Right atrium auricular region (tissue), 2 donors: Measurements from ENCODE around the gene UTP18. TPM values are rescaled to one million over a fixed set of nuclear protein-coding genes. Genes with fewer than 3 reads are reported as not detected.
"Not testable (repeated sequence)": the region's sequence is repeated elsewhere in the genome, so short reads cannot be mapped to it uniquely, and the experiment has no call there.

ENCODE experiments used
- DNase-seq: peaks from one replicate; pipeline ENCODE4 v3.0.0-alpha.2; 2019; ENCODE audit warnings: low spot score
- H3K27ac ChIP-seq, 2 donors: fragments of 200-600 bp; sonication (generic); 1 replicate in 1 of 2; 2 replicates in 1 of 2; pipeline ENCODE4 v1.5.1; 2016 to 2019
- H3K27me3 ChIP-seq, 2 donors: fragments of 200-600 bp; sonication (generic); one replicate each; pipeline versions ENCODE4 v1.5.1 to v1.6.0; 2017 to 2019
- H3K36me3 ChIP-seq: fragments of 200-600 bp; sonication (generic); one replicate; pipeline ENCODE4 v1.5.1; 2016
- H3K4me1 ChIP-seq, 2 donors: fragments of 200-600 bp; sonication (generic); one replicate each; pipeline versions ENCODE4 v1.5.1 to v1.6.0; 2017 to 2019
- H3K4me3 ChIP-seq, 2 donors: fragments of 200-600 bp; sonication (generic); 1 replicate in 1 of 2; 2 replicates in 1 of 2; pipeline ENCODE4 v1.5.1; 2017 to 2019; ENCODE audit warnings: mild to moderate bottlenecking in 1 of 2, moderate library complexity in 1 of 2
- H3K9me3 ChIP-seq, 2 donors: fragments of 200-600 bp; sonication (generic); one replicate each; pipeline ENCODE4 v1.5.1; 2019
- total RNA-seq, 2 donors: library from RNA; depleted of rRNA; stranded (reverse); fragments of >200 nt; gene quantifications; one replicate each; pipeline ENCODE4 v1.1.0, GENCODE V29; 2016
- TF ChIP-seq, protein P1 (sequence below), 2 donors: fragments of 200-600 bp; sonication (generic); IDR thresholded peaks; one replicate each; pipeline ENCODE4 v1.5.1; 2019; ENCODE audit warnings: antibody characterized with exemption in 2 of 2

UTP18 gene
- total RNA-seq, 2 donors from 2014 or later: 5.2 to 15.1 TPM

DNA sequence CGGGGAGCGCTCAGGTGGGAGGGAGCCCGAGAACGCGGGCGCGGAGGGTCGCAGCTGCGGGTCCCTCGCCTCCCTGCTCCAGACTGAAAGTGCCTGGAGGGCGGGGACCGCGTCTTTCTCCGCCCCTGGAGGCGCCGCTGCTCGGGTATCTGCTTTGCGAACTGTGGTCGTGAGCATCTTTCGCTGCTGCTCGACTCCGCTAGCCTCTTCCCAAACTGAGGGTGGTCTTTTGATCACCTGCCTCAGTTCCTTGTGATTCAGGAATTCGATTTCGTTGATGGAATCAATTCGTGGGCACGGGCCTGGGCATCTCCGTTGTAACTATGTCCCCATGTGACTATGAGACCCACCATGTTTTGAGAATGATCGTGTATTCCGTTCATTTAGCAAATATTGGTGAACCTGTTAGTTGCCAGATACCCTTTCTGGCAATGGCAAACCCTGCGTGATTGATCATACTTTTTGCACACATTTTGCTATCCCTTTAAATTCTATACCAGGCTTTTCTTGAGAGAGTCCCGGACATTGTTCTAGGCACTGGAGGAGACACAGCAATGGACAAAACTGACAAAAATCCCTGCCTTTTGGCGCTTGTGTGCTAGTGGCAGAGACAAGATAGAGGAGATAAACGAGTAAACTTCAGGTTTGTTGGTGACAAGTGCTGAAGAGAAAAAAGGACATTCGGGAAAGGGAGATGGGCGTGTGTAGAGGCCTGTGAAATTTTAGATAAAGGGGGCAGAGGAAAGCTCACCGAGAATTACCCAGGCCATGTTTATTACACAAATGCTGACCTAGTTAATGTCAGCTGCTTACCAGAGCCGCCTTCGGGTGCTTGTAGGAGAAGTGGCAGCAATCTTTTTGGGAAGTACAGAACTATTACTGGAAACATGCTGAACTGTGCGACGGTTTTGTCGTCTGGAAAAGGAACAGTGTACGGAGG lies 948 bp downstream of the UTP18 start:
- Histone ChIP-seq H3K9me3 (no peaks in the 10 kb centered on the region), H3K4me1 (peaks cover 0 to 47% of the 10 kb centered on the region in 2 donors), H3K27ac (peak overlapping the region; percentile 97 to 98), H3K27me3 (no peaks in the 10 kb centered on the region), H3K36me3 (peaks cover 18% of the 10 kb centered on the region), H3K4me3 (peak overlapping the region; percentile 79 to 97)
- TF ChIP-seq, protein P1, sequence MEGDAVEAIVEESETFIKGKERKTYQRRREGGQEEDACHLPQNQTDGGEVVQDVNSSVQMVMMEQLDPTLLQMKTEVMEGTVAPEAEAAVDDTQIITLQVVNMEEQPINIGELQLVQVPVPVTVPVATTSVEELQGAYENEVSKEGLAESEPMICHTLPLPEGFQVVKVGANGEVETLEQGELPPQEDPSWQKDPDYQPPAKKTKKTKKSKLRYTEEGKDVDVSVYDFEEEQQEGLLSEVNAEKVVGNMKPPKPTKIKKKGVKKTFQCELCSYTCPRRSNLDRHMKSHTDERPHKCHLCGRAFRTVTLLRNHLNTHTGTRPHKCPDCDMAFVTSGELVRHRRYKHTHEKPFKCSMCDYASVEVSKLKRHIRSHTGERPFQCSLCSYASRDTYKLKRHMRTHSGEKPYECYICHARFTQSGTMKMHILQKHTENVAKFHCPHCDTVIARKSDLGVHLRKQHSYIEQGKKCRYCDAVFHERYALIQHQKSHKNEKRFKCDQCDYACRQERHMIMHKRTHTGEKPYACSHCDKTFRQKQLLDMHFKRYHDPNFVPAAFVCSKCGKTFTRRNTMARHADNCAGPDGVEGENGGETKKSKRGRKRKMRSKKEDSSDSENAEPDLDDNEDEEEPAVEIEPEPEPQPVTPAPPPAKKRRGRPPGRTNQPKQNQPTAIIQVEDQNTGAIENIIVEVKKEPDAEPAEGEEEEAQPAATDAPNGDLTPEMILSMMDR (IDR thresholded peaks at IDR 0.05): no peak
- DNase-seq: no peak

DNA sequence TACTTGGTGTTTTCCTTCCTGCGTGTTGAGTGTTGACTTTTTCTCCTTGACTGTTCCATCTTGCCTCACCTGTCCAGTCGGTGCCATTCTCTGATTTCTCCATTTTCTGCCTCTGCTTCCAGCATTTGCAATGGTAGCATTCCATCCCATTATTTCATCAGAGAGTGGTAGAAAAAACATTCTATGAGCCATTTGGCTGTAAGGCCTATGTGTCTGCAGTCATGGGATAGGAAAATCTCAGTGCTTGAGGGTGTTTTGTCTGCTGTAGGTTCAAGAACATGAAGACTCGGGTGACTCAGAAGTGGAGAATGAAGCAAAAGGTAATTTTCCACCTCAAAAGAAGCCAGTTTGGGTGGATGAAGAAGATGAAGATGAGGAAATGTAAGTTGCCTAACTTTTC lies 2.7 kb downstream of the UTP18 start:
- no peak overlapping the region for H3K27ac ChIP-seq

DNA sequence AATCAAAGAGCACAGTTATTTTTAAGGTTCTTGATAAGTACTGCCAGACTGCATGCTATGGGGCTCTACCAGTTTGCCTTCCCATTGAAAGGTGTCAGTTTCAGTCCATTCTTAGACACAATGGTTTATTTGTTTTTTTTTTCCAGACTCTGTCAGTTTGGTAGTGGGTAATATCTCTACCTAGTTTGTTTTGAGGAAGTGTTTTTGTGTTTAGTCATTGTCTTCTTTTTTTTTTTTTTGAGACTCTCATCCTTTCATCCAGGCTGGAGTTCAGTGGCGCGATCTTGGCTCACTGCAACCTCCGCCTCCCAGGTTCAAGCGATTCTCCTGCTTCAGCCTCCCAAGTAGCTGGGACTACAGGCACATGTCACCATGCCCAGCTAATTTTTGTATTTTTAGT lies 4.1 kb downstream of the UTP18 start:
- H3K4me1 ChIP-seq: peaks cover 0 to 16% of the 10 kb centered on the region in 2 donors
- not testable (repeated sequence) for DNase-seq

More for the DNA sequence above, 2.7 kb downstream of the UTP18 start:
- peaks cover 28% of the 10 kb centered on the region for H3K36me3 ChIP-seq
- H3K9me3 ChIP-seq: no peaks in the 10 kb centered on the region
- TF ChIP-seq, protein P1 (IDR thresholded peaks at IDR 0.05): no peak
- no peaks in the 10 kb centered on the region for H3K27me3 ChIP-seq
- H3K4me3 ChIP-seq: no peak overlapping the region
- H3K4me1 ChIP-seq: peaks cover 0 to 30% of the 10 kb centered on the region in 2 donors
- DNase-seq: no peak

DNA sequence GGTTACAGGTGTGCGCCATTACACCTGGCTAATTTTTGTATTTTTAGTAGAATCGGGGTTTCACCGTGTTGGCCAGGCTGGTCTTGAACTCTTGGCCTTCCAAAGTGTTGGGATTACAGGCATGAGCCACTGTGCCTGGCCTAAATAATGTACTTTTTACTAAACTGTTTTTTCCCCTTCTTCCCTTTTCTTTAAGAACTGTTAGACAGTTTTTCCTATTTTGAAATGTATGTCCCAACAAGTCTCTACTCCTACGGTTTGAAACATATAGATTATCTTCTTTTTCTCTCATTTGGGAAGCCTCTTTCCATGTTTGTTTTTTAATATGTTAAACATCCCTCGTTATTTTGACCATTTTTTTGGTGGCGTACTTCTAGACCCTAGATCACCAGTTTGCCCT lies 9.6 kb downstream of the UTP18 start:
- H3K27me3 ChIP-seq: no peaks in the 10 kb centered on the region
- no peak for DNase-seq
- no peak overlapping the region for H3K4me3 ChIP-seq
- H3K9me3 ChIP-seq: no peaks in the 10 kb centered on the region
- peaks cover 0 to 9% of the 10 kb centered on the region in 2 donors for H3K4me1 ChIP-seq
- peaks cover 44% of the 10 kb centered on the region for H3K36me3 ChIP-seq
- TF ChIP-seq, protein P1 (IDR thresholded peaks at IDR 0.05): no peak
- no peak overlapping the region for H3K27ac ChIP-seq

More for the DNA sequence above, 4.1 kb downstream of the UTP18 start:
- H3K27me3 ChIP-seq, H3K9me3 ChIP-seq, H3K27ac ChIP-seq, H3K4me3 ChIP-seq: not testable (repeated sequence)
- H3K36me3 ChIP-seq: peaks cover 39% of the 10 kb centered on the region

DNA sequence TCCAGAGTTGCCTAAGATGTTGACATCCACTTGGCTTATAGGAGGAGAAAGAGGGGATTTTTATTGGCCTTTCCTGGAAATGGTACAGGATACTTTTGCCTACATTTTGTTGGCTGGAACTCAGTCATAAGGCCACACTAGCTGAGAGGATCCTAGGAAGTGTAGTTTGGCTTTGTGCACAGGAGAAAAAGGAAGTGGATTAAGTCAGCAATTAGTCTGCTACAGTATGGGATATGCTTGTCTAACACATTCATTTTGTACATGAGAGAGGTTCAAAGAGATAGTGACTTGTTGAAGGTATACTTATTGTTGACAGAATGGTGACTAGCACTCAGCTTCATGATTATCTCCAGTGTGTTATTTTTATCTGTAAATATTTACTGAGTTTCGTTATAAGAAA lies 10.3 kb downstream of the UTP18 start:
- Histone ChIP-seq H3K4me3 (no peak overlapping the region), H3K4me1 (peaks cover 0 to 9% of the 10 kb centered on the region in 2 donors), H3K36me3 (peaks cover 46% of the 10 kb centered on the region), H3K27ac (no peak overlapping the region), H3K27me3 (no peaks in the 10 kb centered on the region), H3K9me3 (no peaks in the 10 kb centered on the region)
- DNase-seq: no peak
- TF ChIP-seq, protein P1 (IDR thresholded peaks at IDR 0.05): no peak

DNA sequence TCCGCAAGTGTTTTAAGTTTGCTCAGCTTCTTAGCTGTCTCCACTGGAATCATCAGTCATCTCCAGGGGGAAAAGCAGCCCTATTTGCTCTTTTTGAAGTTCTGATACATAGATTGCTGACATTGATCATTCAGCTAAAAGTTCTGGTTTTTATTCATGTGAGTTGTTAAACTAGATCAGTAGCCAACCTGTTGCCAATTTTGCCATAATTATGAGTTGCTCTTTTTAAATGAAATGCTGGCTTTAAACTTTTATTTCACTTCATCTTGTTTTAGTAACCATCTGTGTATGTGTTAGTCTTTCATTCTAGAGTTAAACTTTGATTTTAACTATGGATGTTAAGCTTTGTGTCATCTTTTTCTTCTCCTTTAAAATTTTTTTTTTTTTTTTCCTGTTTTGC lies 12.5 kb downstream of the UTP18 start:
- no peak overlapping the region for H3K4me3 ChIP-seq
- H3K9me3 ChIP-seq: no peaks in the 10 kb centered on the region
- DNase-seq: no peak
- peaks cover 0 to 9% of the 10 kb centered on the region in 2 donors for H3K4me1 ChIP-seq
- no peak overlapping the region for H3K27ac ChIP-seq
- TF ChIP-seq, protein P1 (IDR thresholded peaks at IDR 0.05): no peak
- H3K27me3 ChIP-seq: no peaks in the 10 kb centered on the region
- H3K36me3 ChIP-seq: peaks cover 52% of the 10 kb centered on the region
